Measurements from ENCODE around the gene LRRC8D.

LRRC8D gene

DNA sequence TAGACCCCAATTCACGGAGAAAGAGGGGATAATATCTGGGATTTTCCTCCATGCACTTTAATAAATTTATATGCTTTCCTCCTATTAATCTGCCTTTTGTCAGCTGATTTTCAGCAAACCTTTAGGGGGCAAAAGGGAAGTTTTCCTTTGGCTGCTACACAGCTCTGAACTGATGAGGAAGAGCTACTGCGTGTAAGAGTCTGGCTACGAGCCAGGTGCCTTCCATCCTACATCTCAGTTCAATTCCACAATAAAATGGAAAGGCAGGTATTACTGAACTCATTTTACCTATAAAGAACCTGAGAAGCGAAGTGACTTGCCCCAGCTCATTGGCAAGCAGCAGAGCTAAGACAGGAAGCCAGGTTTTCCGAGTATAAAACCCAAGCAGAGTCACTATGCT lies 145.8 kb downstream of the LRRC8D start:
- no peaks in the 10 kb centered on the region for H3K9me3 ChIP-seq (ENCODE audit: insufficient read depth, low read length)
- H3K4me1 ChIP-seq (ENCODE audit: insufficient read depth, insufficient read length) = no peaks in the 10 kb centered on the region
- H3K36me3 ChIP-seq (ENCODE audit: insufficient read depth, insufficient read length, low read length) = no peaks in the 10 kb centered on the region
- TF ChIP-seq ZNF274 (IDR thresholded peaks at IDR 0.05; ENCODE audit: low read depth, low read length) = no peak
- H3K4me3 ChIP-seq (ENCODE audit: insufficient read length, low read depth) = no peak overlapping the region
- DNase-seq (ENCODE audit: low read depth, low spot score) = no peak
- H3K27me3 ChIP-seq (ENCODE audit: insufficient read depth, insufficient read length) = no peaks in the 10 kb centered on the region
- H3K9ac ChIP-seq (ENCODE audit: insufficient read length, low read depth) = no peak overlapping the region

DNA sequence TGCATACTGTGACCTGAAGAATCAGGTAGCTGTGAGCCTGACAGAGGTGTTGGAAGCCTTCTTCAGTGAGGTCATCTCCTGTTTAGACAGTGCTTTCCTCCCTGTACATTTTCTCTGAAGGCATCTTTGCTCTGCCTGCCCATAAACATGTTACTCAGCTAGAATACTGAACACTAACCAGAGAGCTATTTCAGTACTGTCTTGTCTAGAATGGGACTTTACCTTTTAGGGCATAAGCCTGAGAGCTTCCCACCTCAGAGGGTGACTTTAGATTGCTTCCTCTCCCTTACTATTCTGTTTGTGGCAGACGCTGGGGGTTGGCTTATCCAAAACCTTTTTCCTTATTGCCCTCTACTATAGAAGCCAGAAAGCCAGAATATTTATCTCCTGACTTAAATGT lies 150.8 kb downstream of the LRRC8D start:
- no peak for DNase-seq (ENCODE audit: low read depth, low spot score)
- Histone ChIP-seq H3K36me3 (ENCODE audit: insufficient read depth, insufficient read length, low read length) (no peaks in the 10 kb centered on the region), H3K4me3 (ENCODE audit: insufficient read length, low read depth) (no peak overlapping the region), H3K27me3 (ENCODE audit: insufficient read depth, insufficient read length) (no peaks in the 10 kb centered on the region), H3K9me3 (ENCODE audit: insufficient read depth, low read length) (no peaks in the 10 kb centered on the region), H3K4me1 (ENCODE audit: insufficient read depth, insufficient read length) (no peaks in the 10 kb centered on the region), H3K9ac (ENCODE audit: insufficient read length, low read depth) (no peak overlapping the region)
- TF ChIP-seq SUZ12 (IDR thresholded peaks at IDR 0.05; ENCODE audit: extremely low read depth, insufficient read depth, insufficient read length) (no peak), ZNF274 (IDR thresholded peaks at IDR 0.05; ENCODE audit: low read depth, low read length) (no peak), YY1 (IDR thresholded peaks at IDR 0.05; ENCODE audit: insufficient read depth, insufficient read length) (no peak)

GRCh38 chr1:89972024-89972423 lies 151.2 kb downstream of the LRRC8D start:
- DNase-seq (ENCODE audit: low read depth, low spot score) = no peak

GRCh38 chr1:89973471-89974127 lies 152.8 kb downstream of the LRRC8D start:
- TF ChIP-seq YY1 (IDR thresholded peaks at IDR 0.05; ENCODE audit: insufficient read depth, insufficient read length) = no peak
- TF ChIP-seq ZNF274 (IDR thresholded peaks at IDR 0.05; ENCODE audit: low read depth, low read length) = no peak
- TF ChIP-seq SUZ12 (IDR thresholded peaks at IDR 0.05; ENCODE audit: extremely low read depth, insufficient read depth, insufficient read length) = no peak
- no peaks in the 10 kb centered on the region for H3K9me3 ChIP-seq (ENCODE audit: insufficient read depth, low read length)
- H3K4me3 ChIP-seq (ENCODE audit: insufficient read length, low read depth) = no peak overlapping the region
- H3K27me3 ChIP-seq (ENCODE audit: insufficient read depth, insufficient read length) = no peaks in the 10 kb centered on the region
- H3K4me1 ChIP-seq (ENCODE audit: insufficient read depth, insufficient read length) = no peaks in the 10 kb centered on the region
- no peaks in the 10 kb centered on the region for H3K36me3 ChIP-seq (ENCODE audit: insufficient read depth, insufficient read length, low read length)
- DNase-seq (ENCODE audit: low read depth, low spot score) = no peak
- H3K9ac ChIP-seq (ENCODE audit: insufficient read length, low read depth) = no peak overlapping the region

More at GRCh38 chr1:89972024-89972423, 151.2 kb downstream of the LRRC8D start:
- Histone ChIP-seq H3K4me1 (ENCODE audit: insufficient read depth, insufficient read length) (no peaks in the 10 kb centered on the region), H3K9me3 (ENCODE audit: insufficient read depth, low read length) (no peaks in the 10 kb centered on the region), H3K27me3 (ENCODE audit: insufficient read depth, insufficient read length) (no peaks in the 10 kb centered on the region), H3K9ac (ENCODE audit: insufficient read length, low read depth) (no peak overlapping the region), H3K4me3 (ENCODE audit: insufficient read length, low read depth) (no peak overlapping the region), H3K36me3 (ENCODE audit: insufficient read depth, insufficient read length, low read length) (no peaks in the 10 kb centered on the region)
- TF ChIP-seq SUZ12 (IDR thresholded peaks at IDR 0.05; ENCODE audit: extremely low read depth, insufficient read depth, insufficient read length) = no peak
- TF ChIP-seq YY1 (IDR thresholded peaks at IDR 0.05; ENCODE audit: insufficient read depth, insufficient read length) = no peak
- TF ChIP-seq ZNF274 (IDR thresholded peaks at IDR 0.05; ENCODE audit: low read depth, low read length) = no peak

- no peaks in the 10 kb centered on the region for H3K36me3 ChIP-seq (ENCODE audit: insufficient read depth, insufficient read length, low read length)
- no peaks in the 10 kb centered on the region for H3K27me3 ChIP-seq (ENCODE audit: insufficient read depth, insufficient read length)
- no peaks in the 10 kb centered on the region for H3K9me3 ChIP-seq (ENCODE audit: insufficient read depth, low read length)
- no peak overlapping the region for H3K9ac ChIP-seq (ENCODE audit: insufficient read length, low read depth)
- no peaks in the 10 kb centered on the region for H3K4me1 ChIP-seq (ENCODE audit: insufficient read depth, insufficient read length)
- no peak overlapping the region for H3K4me3 ChIP-seq (ENCODE audit: insufficient read length, low read depth)
- no peak for TF ChIP-seq SUZ12 (IDR thresholded peaks at IDR 0.05; ENCODE audit: extremely low read depth, insufficient read depth, insufficient read length)
- no peak for TF ChIP-seq ZNF274 (IDR thresholded peaks at IDR 0.05; ENCODE audit: low read depth, low read length)
- TF ChIP-seq YY1 (IDR thresholded peaks at IDR 0.05; ENCODE audit: insufficient read depth, insufficient read length) = no peak
- DNase-seq (ENCODE audit: low read depth, low spot score) = no peak
These were observed 153.4 kb downstream of the LRRC8D start for GRCh38 chr1:89974256-89974655.

GRCh38 chr1:89974696-89975470 lies 154.1 kb downstream of the LRRC8D start:
- DNase-seq (ENCODE audit: low read depth, low spot score) = no peak

GRCh38 chr1:89975540-89976125 lies 154.8 kb downstream of the LRRC8D start:
- Histone ChIP-seq H3K9ac (ENCODE audit: insufficient read length, low read depth) (no peak overlapping the region), H3K36me3 (ENCODE audit: insufficient read depth, insufficient read length, low read length) (no peaks in the 10 kb centered on the region), H3K9me3 (ENCODE audit: insufficient read depth, low read length) (no peaks in the 10 kb centered on the region), H3K4me1 (ENCODE audit: insufficient read depth, insufficient read length) (no peaks in the 10 kb centered on the region), H3K27me3 (ENCODE audit: insufficient read depth, insufficient read length) (no peaks in the 10 kb centered on the region), H3K4me3 (ENCODE audit: insufficient read length, low read depth) (no peak overlapping the region)
- TF ChIP-seq ZNF274 (IDR thresholded peaks at IDR 0.05; ENCODE audit: low read depth, low read length) = no peak
- DNase-seq (ENCODE audit: low read depth, low spot score) = no peak

More at GRCh38 chr1:89974696-89975470, 154.1 kb downstream of the LRRC8D start:
- no peaks in the 10 kb centered on the region for H3K9me3 ChIP-seq (ENCODE audit: insufficient read depth, low read length)
- no peak overlapping the region for H3K4me3 ChIP-seq (ENCODE audit: insufficient read length, low read depth)
- TF ChIP-seq SUZ12 (IDR thresholded peaks at IDR 0.05; ENCODE audit: extremely low read depth, insufficient read depth, insufficient read length) = no peak
- no peak for TF ChIP-seq ZNF274 (IDR thresholded peaks at IDR 0.05; ENCODE audit: low read depth, low read length)
- TF ChIP-seq YY1 (IDR thresholded peaks at IDR 0.05; ENCODE audit: insufficient read depth, insufficient read length) = no peak
- H3K27me3 ChIP-seq (ENCODE audit: insufficient read depth, insufficient read length) = no peaks in the 10 kb centered on the region
- H3K9ac ChIP-seq (ENCODE audit: insufficient read length, low read depth) = no peak overlapping the region
- H3K36me3 ChIP-seq (ENCODE audit: insufficient read depth, insufficient read length, low read length) = no peaks in the 10 kb centered on the region
- H3K4me1 ChIP-seq (ENCODE audit: insufficient read depth, insufficient read length) = no peaks in the 10 kb centered on the region
